Kasumi-1 (cell line): ENCODE data around the gene MEGF6.

ENCODE experiments used
- DNase-seq, 2 experiments: peaks; one replicate each; lab custom pipeline; 2025; lab: John Stamatoyannopoulos, UW

The MEGF6 gene

GRCh38 chr1:3485016-3485415 lies 126.3 kb downstream of the MEGF6 start:
- DNase-seq, result no peak

GRCh38 chr1:3483801-3484444 lies 127.4 kb downstream of the MEGF6 start:
- peak in 1 of 2 experiments; percentile 14 for DNase-seq

GRCh38 chr1:3483380-3483779 lies 127.9 kb downstream of the MEGF6 start:
- DNase-seq, result no peak

- peak in 1 of 2 experiments; percentile 15 for DNase-seq
Measured at GRCh38 chr1:3482378-3482849, 128.9 kb downstream of the MEGF6 start.

GRCh38 chr1:3481836-3482375 lies 129.4 kb downstream of the MEGF6 start:
- no peak for DNase-seq

- DNase-seq, result no peak
Measured at GRCh38 chr1:3481046-3481445, 130.3 kb downstream of the MEGF6 start.

- no peak for DNase-seq
Measured at GRCh38 chr1:3480369-3480719, 131.0 kb downstream of the MEGF6 start.

GRCh38 chr1:3479511-3480368 lies 131.6 kb downstream of the MEGF6 start:
- DNase-seq, result no peak

- DNase-seq, result no peak
Measured at GRCh38 chr1:3478187-3478586, 133.1 kb downstream of the MEGF6 start.

GRCh38 chr1:3477241-3477995 lies 133.9 kb downstream of the MEGF6 start:
- DNase-seq, result no peak

- no peak for DNase-seq
Measured at GRCh38 chr1:3476666-3477065, 134.6 kb downstream of the MEGF6 start.

GRCh38 chr1:3475839-3476573 lies 135.3 kb downstream of the MEGF6 start:
- no peak for DNase-seq

- DNase-seq, result no peak
Measured at GRCh38 chr1:3474421-3474820, 136.9 kb downstream of the MEGF6 start.

- DNase-seq, result no peak
Measured at GRCh38 chr1:3474016-3474415, 137.3 kb downstream of the MEGF6 start.

GRCh38 chr1:3473381-3473844 lies 137.9 kb downstream of the MEGF6 start:
- no peak for DNase-seq

- DNase-seq, result no peak
Measured at GRCh38 chr1:3472906-3473305, 138.4 kb downstream of the MEGF6 start.

GRCh38 chr1:3472088-3472850 lies 139.0 kb downstream of the MEGF6 start:
- DNase-seq, result no peak

GRCh38 chr1:3471356-3472087 lies 139.8 kb downstream of the MEGF6 start:
- no peak for DNase-seq

GRCh38 chr1:3470650-3471355 lies 140.5 kb downstream of the MEGF6 start:
- no peak for DNase-seq
